SK-N-MC (cell line): ENCODE measurements around the gene MBD2.

Source experiments
- EZH2 ChIP-seq: fragments of 200-600 bp; sonication (generic); IDR thresholded peaks from one replicate; pipeline ENCODE4 v1.6.1; 2017; ENCODE audit warnings: antibody characterized with exemption
- POLR2AphosphoS5 ChIP-seq: IDR thresholded peaks from 2 replicates; pipeline ENCODE4 v1.6.1; 2012; ENCODE audit warnings: mild to moderate bottlenecking, low read depth, low read length, borderline replicate concordance

- TF ChIP-seq EZH2 (no peak), POLR2AphosphoS5 (no peak)
Measured at GRCh38 chr18:54135216-54135615, 89.3 kb downstream of the MBD2 start.
